CD14-positive monocyte (primary cell): ENCODE data around the gene RFX4. TPM values are rescaled to one million over a fixed set of nuclear protein-coding genes. Genes with fewer than 3 reads are reported as not detected.

ENCODE experiments used
- DNase-seq, 3 donors: peaks; one replicate each; pipeline ENCODE4 v3.0.0-alpha.2; 2011 to 2022
- H2AFZ ChIP-seq: 2 replicates; pipeline ENCODE4 v1.6.0; 2012; ENCODE audit warnings: mild to moderate bottlenecking, low read depth, low read length, inconsistent platforms; ENCODE audit not compliant: insufficient read depth, poor library complexity, severe bottlenecking
- H3K27ac ChIP-seq, 2 donors: 1 replicate in 1 of 2; 2 replicates in 1 of 2; pipeline ENCODE4 v1.5.1; 2012 to 2013; ENCODE audit warnings: low read length in 2 of 2, control low read depth in 1 of 2, inconsistent platforms in 1 of 2, low read depth in 1 of 2, mild to moderate bottlenecking in 1 of 2
- H3K27me3 ChIP-seq, 2 donors: one replicate each; pipeline versions ENCODE4 v1.6.0 to v1.6.1; 2011 to 2013; ENCODE audit warnings: low read length in 2 of 2; ENCODE audit not compliant: control insufficient read depth in 2 of 2, insufficient read depth in 2 of 2
- H3K36me3 ChIP-seq, 2 donors: replicated peaks in 1 of 2; 1 replicate in 1 of 2; 2 replicates in 1 of 2; pipeline versions ENCODE4 v1.5.1 to v1.6.1; 2012 to 2013; ENCODE audit warnings: low read length in 2 of 2, control low read depth in 1 of 2, inconsistent platforms in 1 of 2, mild to moderate bottlenecking in 1 of 2; ENCODE audit not compliant: insufficient read depth in 2 of 2, control insufficient read depth in 1 of 2
- H3K4me1 ChIP-seq, 2 donors: 1 replicate in 1 of 2; 2 replicates in 1 of 2; pipeline versions ENCODE4 v1.5.1 to v1.6.1; 2012 to 2013; ENCODE audit warnings: low read length in 2 of 2, control low read depth in 1 of 2, inconsistent platforms in 1 of 2, mild to moderate bottlenecking in 1 of 2, moderate library complexity in 1 of 2; ENCODE audit not compliant: insufficient read depth in 2 of 2, control insufficient read depth in 1 of 2
- H3K4me2 ChIP-seq: replicated peaks from 2 replicates; pipeline ENCODE3; 2012; ENCODE audit warnings: low read length, moderate library complexity, mild to moderate bottlenecking; ENCODE audit not compliant: poor library complexity, severe bottlenecking; ENCODE audit errors: extremely low read depth
- H3K4me3 ChIP-seq, 3 experiments: fragments of 200-600 bp in 1 of 3; sonication (generic) in 1 of 3; replicated peaks in 1 of 3; 1 replicate in 2 of 3; 2 replicates in 1 of 3; pipeline ENCODE4 v1.5.1; 2011 to 2013; ENCODE audit warnings: low read length in 3 of 3, mild to moderate bottlenecking in 3 of 3, control low read depth in 2 of 3, low read depth in 2 of 3, inconsistent platforms in 1 of 3, moderate library complexity in 1 of 3
- H3K79me2 ChIP-seq: 2 replicates; pipeline ENCODE4 v1.6.0; 2012; ENCODE audit warnings: mild to moderate bottlenecking, control low read depth, inconsistent platforms, low read length, moderate library complexity; ENCODE audit not compliant: insufficient read depth
- H3K9ac ChIP-seq: 2 replicates; pipeline ENCODE4 v1.6.0; 2017; ENCODE audit warnings: low read length, mild to moderate bottlenecking; ENCODE audit not compliant: insufficient read depth, poor library complexity, severe bottlenecking
- H3K9me3 ChIP-seq, 2 donors: replicated peaks in 1 of 2; 1 replicate in 1 of 2; 2 replicates in 1 of 2; pipeline versions ENCODE4 v1.5.1 to v1.6.1; 2012 to 2013; ENCODE audit warnings: low read length in 2 of 2, control low read depth in 1 of 2; ENCODE audit not compliant: control insufficient read depth in 1 of 2, insufficient read depth in 1 of 2
- H4K20me1 ChIP-seq: 2 replicates; pipeline ENCODE4 v1.6.0; 2012; ENCODE audit warnings: mild to moderate bottlenecking, low read length, control low read depth, moderate library complexity; ENCODE audit not compliant: insufficient read depth
- H3K27ac Mint-ChIP-seq, 7 donors: one replicate each; pipeline ENCODE4 v1.8.0; 2020; ENCODE audit warnings: mild to moderate bottlenecking in 7 of 7, mixed read lengths in 7 of 7, moderate library complexity in 6 of 7, inconsistent platforms in 2 of 7
- H3K27me3 Mint-ChIP-seq, 3 donors: one replicate each; pipeline ENCODE4 v1.8.0; 2021 to 2022; ENCODE audit warnings: low read depth in 3 of 3, mild to moderate bottlenecking in 3 of 3, mixed read lengths in 3 of 3, moderate library complexity in 3 of 3, inconsistent platforms in 1 of 3
- H3K36me3 Mint-ChIP-seq, 2 donors: one replicate each; pipeline ENCODE4 v1.8.0; 2020; ENCODE audit warnings: mixed read lengths in 2 of 2, inconsistent platforms in 1 of 2, mild to moderate bottlenecking in 1 of 2
- H3K4me1 Mint-ChIP-seq: one replicate; pipeline ENCODE4 v1.8.0; 2020; ENCODE audit warnings: mild to moderate bottlenecking, mixed read lengths
- H3K4me3 Mint-ChIP-seq, 2 donors: one replicate each; pipeline ENCODE4 v1.8.0; 2020; ENCODE audit warnings: mild to moderate bottlenecking in 2 of 2, mixed read lengths in 2 of 2, moderate library complexity in 1 of 2
- H3K9me3 Mint-ChIP-seq, 7 donors: one replicate each; pipeline ENCODE4 v1.8.0; 2020 to 2022; ENCODE audit warnings: mixed read lengths in 7 of 7, mild to moderate bottlenecking in 6 of 7, moderate library complexity in 6 of 7, inconsistent platforms in 2 of 7
- CTCF ChIP-seq: fragments of 200-600 bp; IDR thresholded peaks from one replicate; pipeline ENCODE4 v1.8.0; 2022; ENCODE audit warnings: antibody characterized with exemption, mild to moderate bottlenecking
- WGBS: methylation state at CpG from one replicate; pipeline ENCODE4 v1.1.5; 2013; ENCODE audit warnings: missing lambda C conversion rate; ENCODE audit not compliant: insufficient coverage; 5-methylcytosine and 5-hydroxymethylcytosine counted together
- intact Hi-C, 2 donors: fragments of 100-400 bp; cut with micrococcal nuclease; formaldehyde crosslinking; loops; one replicate each; pipeline versions ENCODE4 v1.15.0 to v1.15.1; 2023
- polyA plus RNA-seq, 3 donors: library from polyadenylated mRNA; depleted of rRNA in 1 of 3; unstranded in 2 of 3; stranded (reverse) in 1 of 3; fragments of 300-500 nt in 2 of 3; fragments of >200 nt in 1 of 3; fragmentation: Illumina TruSeq in 2 of 3; gene quantifications; 1 replicate in 2 of 3; 2 replicates in 1 of 3; pipeline ENCODE4 v1.2.3, GENCODE V29; 2012 to 2021

Gene RFX4
- polyA plus RNA-seq, 3 donors, result not detected

DNA sequence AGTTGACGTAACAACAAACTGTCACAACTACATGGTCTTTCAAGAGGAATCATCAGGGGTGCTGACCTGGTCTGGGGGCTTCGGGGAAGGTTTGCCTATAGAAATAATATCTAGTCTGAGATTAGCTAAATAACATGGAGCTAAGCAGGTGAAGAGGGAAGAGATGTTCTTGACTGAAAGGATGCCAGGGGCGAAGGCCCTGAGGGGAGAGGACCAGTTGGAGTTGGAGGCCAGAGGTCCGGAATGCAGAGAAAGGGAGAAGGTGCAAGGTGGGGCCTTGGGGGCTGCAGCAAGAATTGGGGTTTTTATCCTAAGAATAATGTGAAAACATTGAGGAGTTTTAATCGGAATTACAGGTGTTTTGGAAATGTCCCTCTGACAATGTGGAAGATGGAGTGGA lies 123.2 kb downstream of the RFX4 start:
- Histone ChIP-seq H3K79me2 (no peaks in the 10 kb centered on the region), H3K27ac (no peak overlapping the region), H3K4me2 (no peak overlapping the region), H3K27me3 (peaks cover 2 to 12% of the 10 kb centered on the region in 2 donors), H3K4me3 (no peak overlapping the region), H3K36me3 (no peaks in the 10 kb centered on the region), H2AFZ (no peak overlapping the region), H3K9me3 (peaks cover 4 to 8% of the 10 kb centered on the region in 2 donors), H3K9ac (no peak overlapping the region), H3K4me1 (no peaks in the 10 kb centered on the region), H4K20me1 (no peaks in the 10 kb centered on the region)
- Mint-ChIP-seq H3K4me3 (no peak overlapping the region), H3K27me3 (peaks cover 2 to 7% (median 6%) of the 10 kb centered on the region in 3 donors), H3K36me3 (no peaks in the 10 kb centered on the region), H3K4me1 (no peaks in the 10 kb centered on the region), H3K27ac (no peak overlapping the region), H3K9me3 (peaks cover 5 to 16% (median 13%) of the 10 kb centered on the region in 7 donors)
- intact Hi-C loops, result no loop called here
- WGBS, result 86% methylated on average over 4 of the region's 5 CpGs
- no peak for TF ChIP-seq CTCF
- no peak for DNase-seq

- no peaks in the 10 kb centered on the region for H4K20me1 ChIP-seq
- no peaks in the 10 kb centered on the region for H3K36me3 ChIP-seq
- no peaks in the 10 kb centered on the region for H3K4me1 ChIP-seq
- H3K27me3 ChIP-seq, result peaks cover 3 to 25% of the 10 kb centered on the region in 2 donors
- Mint-ChIP-seq H3K9me3 (no peaks in the 10 kb centered on the region), H3K27me3 (peaks cover 6 to 15% (median 8%) of the 10 kb centered on the region in 3 donors), H3K36me3 (no peaks in the 10 kb centered on the region), H3K27ac (no peak overlapping the region), H3K4me1 (no peaks in the 10 kb centered on the region), H3K4me3 (no peak overlapping the region)
- intact Hi-C loops, result no loop called here
- TF ChIP-seq CTCF, result no peak
- no peak overlapping the region for H3K4me2 ChIP-seq
- DNase-seq, result no peak
- WGBS, result 87% methylated on average over 5 of the region's 8 CpGs
- H3K27ac ChIP-seq, result no peak overlapping the region
- no peak overlapping the region for H2AFZ ChIP-seq
- H3K9me3 ChIP-seq, result no peaks in the 10 kb centered on the region
- no peaks in the 10 kb centered on the region for H3K79me2 ChIP-seq
- H3K4me3 ChIP-seq, result no peak overlapping the region
- no peak overlapping the region for H3K9ac ChIP-seq
These were observed 126.3 kb downstream of the RFX4 start for GRCh38 chr12:106709068-106709511.
